Activated T-cell treated with anti-CD3 and anti-CD28 coated beads, Interleukin-2, amount 50 U/mL, for 72 hours (primary cell): ENCODE data around the gene GPSM3. TPM values are rescaled to one million over a fixed set of nuclear protein-coding genes. Genes with fewer than 3 reads are reported as not detected.

Experiments used
- ATAC-seq, 2 donors: fragments of 150-1000 bp; cut with Tn5 transposase; replicated peaks in 1 of 2; 2 replicates each; pipeline ENCODE4 v1.10.0; 2021; ENCODE audit warnings: moderate library complexity in 2 of 2, mild to moderate bottlenecking in 1 of 2
- DNase-seq, 2 donors: peaks; one replicate each; pipeline ENCODE4 v3.0.0; 2021 to 2022; ENCODE audit warnings: mixed read lengths in 1 of 2
- H3K27ac Mint-ChIP-seq: one replicate; pipeline ENCODE4 v1.8.0; 2022; ENCODE audit warnings: mild to moderate bottlenecking, moderate library complexity, mixed read lengths
- H3K27me3 Mint-ChIP-seq: one replicate; pipeline ENCODE4 v1.8.0; 2022; ENCODE audit warnings: low read depth, mixed read lengths
- H3K36me3 Mint-ChIP-seq, 2 donors: one replicate each; pipeline ENCODE4 v1.8.0; 2022; ENCODE audit warnings: mixed read lengths in 2 of 2, mild to moderate bottlenecking in 1 of 2; ENCODE audit not compliant: insufficient read depth in 2 of 2
- H3K4me1 Mint-ChIP-seq: one replicate; pipeline ENCODE4 v1.8.0; 2022; ENCODE audit warnings: low read depth, mixed read lengths
- H3K4me3 Mint-ChIP-seq, 2 donors: one replicate each; pipeline ENCODE4 v1.8.0; 2022; ENCODE audit warnings: mild to moderate bottlenecking in 2 of 2, mixed read lengths in 2 of 2, moderate library complexity in 2 of 2
- H3K9me3 Mint-ChIP-seq, 2 donors: one replicate each; pipeline ENCODE4 v1.8.0; 2022; ENCODE audit warnings: mixed read lengths in 2 of 2
- total RNA-seq, 2 donors: library from RNA; stranded (reverse); gene quantifications; one replicate each; pipeline ENCODE4 v1.2.3, GENCODE V29; 2022

Gene GPSM3, protein sequence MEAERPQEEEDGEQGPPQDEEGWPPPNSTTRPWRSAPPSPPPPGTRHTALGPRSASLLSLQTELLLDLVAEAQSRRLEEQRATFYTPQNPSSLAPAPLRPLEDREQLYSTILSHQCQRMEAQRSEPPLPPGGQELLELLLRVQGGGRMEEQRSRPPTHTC
- 100 to 1,000 TPM; 192 to 213 TPM for total RNA-seq

DNA sequence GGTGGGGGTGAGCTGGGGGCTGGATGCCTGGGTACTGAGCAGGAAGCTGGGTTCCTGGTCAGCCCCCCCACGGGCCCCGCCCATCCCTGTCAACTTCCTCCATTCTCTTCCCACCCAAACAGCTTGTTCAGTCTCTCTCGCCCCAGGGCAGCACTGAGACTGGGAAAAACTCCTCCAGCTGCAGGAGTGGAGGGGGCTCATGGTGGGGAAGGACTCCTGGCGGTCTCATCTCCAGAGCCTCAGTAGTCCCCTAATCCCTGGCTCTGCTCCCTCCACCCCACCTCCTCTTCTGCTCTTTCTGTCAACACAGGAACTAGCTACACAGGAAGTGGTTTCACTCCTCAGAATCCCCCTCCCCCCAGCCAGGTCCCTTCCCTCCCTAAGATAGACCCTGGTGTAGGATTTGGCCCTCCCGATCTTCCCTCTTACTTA lies at the start of gene GPSM3:
GPSM3 (minus strand) TSS at position 36 of the 432 bp plus-strand sequence. CDS start 130 bp downstream, outside the sequence.
- H3K4me3 Mint-ChIP-seq, result peak within 1 kb of the TSS; percentile 94 to 100
- no peaks in the 10 kb centered on the region for H3K27me3 Mint-ChIP-seq
- ATAC-seq, result no peak
- no peaks in the 10 kb centered on the region for H3K9me3 Mint-ChIP-seq
- H3K27ac Mint-ChIP-seq, result peak within 1 kb of the TSS; percentile 93
- peaks cover 70% of the 10 kb centered on the region for H3K4me1 Mint-ChIP-seq
- peaks cover 12 to 13% of the 10 kb centered on the region in 2 donors for H3K36me3 Mint-ChIP-seq
- peak; percentile 48 to 67 for DNase-seq

DNA sequence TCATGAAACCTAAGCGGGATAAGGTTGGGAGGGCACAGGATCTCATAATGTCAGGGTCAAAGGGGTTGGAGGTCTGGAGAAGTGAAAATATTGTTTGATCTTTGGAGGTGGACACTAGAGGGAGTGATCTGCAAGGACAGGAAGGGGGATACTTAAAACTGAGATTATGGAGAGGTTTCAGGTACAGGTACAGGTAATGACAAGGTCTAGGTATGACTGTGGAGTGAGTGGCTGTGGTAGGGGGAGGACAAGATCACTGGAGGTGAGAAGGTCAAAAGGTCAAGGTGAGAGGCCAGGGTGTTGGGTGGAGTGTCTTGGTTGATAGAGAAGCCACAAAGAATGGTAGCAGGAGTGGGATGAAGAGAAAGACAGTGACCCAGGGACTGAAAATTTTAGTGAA lies 48.2 kb upstream of the GPSM3 start:
- H3K27me3 Mint-ChIP-seq, result no peaks in the 10 kb centered on the region
- no peaks in the 10 kb centered on the region for H3K9me3 Mint-ChIP-seq
- DNase-seq (no peak), ATAC-seq (peak in 1 of 2 donors; percentile 14)
- no peaks in the 10 kb centered on the region for H3K36me3 Mint-ChIP-seq
- H3K4me1 Mint-ChIP-seq, result peaks cover 34% of the 10 kb centered on the region
- no peak overlapping the region for H3K27ac Mint-ChIP-seq
- peak overlapping the region in 1 of 2 donors; percentile 3 for H3K4me3 Mint-ChIP-seq

DNA sequence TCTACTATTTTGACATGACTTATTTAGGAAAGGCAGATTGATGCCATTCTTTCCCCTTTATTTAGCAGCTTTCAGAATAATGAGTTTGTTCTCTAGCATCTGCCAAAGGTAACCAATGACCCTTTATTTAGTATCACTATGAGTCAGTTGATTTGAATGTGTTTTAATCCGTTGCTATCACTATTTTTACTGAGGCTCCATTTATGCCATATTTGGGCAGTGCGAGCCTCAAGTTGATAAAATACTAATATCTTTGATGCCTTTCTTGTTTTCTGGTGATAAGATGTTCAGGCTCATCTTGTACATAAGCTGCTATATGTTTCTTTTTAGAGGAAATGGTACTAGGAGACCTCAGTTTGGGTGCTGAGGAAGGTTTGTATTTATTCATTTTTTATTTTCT lies 47.0 kb upstream of the GPSM3 start:
- ATAC-seq (no peak), DNase-seq (no peak)
- no peaks in the 10 kb centered on the region for H3K9me3 Mint-ChIP-seq
- H3K27me3 Mint-ChIP-seq, result no peaks in the 10 kb centered on the region
- peak overlapping the region; percentile 22 for H3K27ac Mint-ChIP-seq
- no peak overlapping the region for H3K4me3 Mint-ChIP-seq
- no peaks in the 10 kb centered on the region for H3K36me3 Mint-ChIP-seq
- H3K4me1 Mint-ChIP-seq, result peaks cover 26% of the 10 kb centered on the region

DNA sequence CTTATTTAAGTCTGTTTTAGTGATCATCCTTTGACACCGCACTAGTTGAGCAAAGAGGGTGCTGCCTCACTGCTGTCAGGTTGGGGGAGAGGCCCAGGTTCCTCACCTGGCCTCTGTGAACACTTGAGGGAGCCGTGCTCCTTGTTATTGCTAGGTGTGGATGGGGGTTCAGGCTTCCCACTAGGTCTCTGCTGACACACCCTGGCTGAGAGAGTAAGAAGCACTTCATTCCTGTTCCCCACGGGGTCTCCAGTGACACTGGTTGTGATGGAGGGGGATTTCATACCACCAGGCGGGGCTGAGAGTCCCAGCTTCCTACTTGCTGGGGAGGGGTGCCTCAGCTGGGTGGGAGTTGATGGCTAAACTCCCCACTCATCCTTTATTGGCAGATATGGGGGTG lies 42.5 kb upstream of the GPSM3 start:
- no peak overlapping the region for H3K27ac Mint-ChIP-seq
- DNase-seq (no peak), ATAC-seq (no peak)
- no peak overlapping the region for H3K4me3 Mint-ChIP-seq
- H3K27me3 Mint-ChIP-seq, result no peaks in the 10 kb centered on the region
- H3K9me3 Mint-ChIP-seq, result no peaks in the 10 kb centered on the region
- H3K4me1 Mint-ChIP-seq, result no peaks in the 10 kb centered on the region
- H3K36me3 Mint-ChIP-seq, result no peaks in the 10 kb centered on the region

DNA sequence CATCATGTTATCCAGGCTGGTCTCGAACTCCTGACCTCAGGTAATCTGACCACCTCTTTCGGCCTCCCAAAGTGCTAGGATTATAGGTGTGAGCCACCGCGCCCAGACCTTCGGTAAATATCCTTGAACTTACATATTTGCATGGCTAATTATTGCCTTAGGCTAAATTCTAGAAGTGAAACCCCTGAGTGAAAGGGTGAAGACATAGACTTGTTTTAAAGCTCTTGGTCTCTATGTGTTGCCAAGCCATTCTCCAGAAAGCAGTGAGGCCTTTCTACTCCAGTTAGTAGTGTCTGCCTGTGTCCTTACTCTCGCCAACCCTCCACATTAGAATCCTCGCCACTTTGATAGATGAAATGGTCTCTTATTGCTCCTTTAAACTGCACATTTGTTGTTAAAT lies 34.0 kb upstream of the GPSM3 start:
- Mint-ChIP-seq H3K4me1 (peaks cover 8% of the 10 kb centered on the region), H3K4me3 (no peak overlapping the region), H3K27me3 (no peaks in the 10 kb centered on the region), H3K36me3 (no peaks in the 10 kb centered on the region), H3K27ac (no peak overlapping the region), H3K9me3 (no peaks in the 10 kb centered on the region)
- ATAC-seq (no peak), DNase-seq (no peak)

DNA sequence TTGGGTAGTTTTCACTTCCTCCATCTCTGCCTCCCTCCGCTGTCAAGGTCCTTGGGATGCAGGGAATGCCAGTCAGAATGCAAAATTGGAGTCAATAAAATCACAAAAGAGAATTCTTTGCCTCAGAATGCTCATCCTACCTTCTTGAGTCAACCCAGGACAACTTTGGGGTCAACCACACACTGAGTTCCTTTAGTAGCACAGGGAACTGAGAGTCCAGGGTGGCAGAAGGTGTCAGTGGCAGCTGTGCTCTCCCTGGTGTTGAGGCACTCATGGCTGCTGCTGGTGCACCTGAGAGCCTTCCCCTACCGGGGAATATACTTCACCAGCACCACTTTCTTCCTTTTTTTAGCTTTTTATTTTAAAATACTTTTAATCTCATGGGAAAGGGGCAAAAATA lies 32.3 kb upstream of the GPSM3 start:
- H3K36me3 Mint-ChIP-seq, result no peaks in the 10 kb centered on the region
- ATAC-seq, result no peak
- H3K4me1 Mint-ChIP-seq, result peaks cover 8% of the 10 kb centered on the region
- H3K27me3 Mint-ChIP-seq, result no peaks in the 10 kb centered on the region
- H3K9me3 Mint-ChIP-seq, result no peaks in the 10 kb centered on the region
- H3K4me3 Mint-ChIP-seq, result no peak overlapping the region
- no peak overlapping the region for H3K27ac Mint-ChIP-seq
- DNase-seq, result no peak

DNA sequence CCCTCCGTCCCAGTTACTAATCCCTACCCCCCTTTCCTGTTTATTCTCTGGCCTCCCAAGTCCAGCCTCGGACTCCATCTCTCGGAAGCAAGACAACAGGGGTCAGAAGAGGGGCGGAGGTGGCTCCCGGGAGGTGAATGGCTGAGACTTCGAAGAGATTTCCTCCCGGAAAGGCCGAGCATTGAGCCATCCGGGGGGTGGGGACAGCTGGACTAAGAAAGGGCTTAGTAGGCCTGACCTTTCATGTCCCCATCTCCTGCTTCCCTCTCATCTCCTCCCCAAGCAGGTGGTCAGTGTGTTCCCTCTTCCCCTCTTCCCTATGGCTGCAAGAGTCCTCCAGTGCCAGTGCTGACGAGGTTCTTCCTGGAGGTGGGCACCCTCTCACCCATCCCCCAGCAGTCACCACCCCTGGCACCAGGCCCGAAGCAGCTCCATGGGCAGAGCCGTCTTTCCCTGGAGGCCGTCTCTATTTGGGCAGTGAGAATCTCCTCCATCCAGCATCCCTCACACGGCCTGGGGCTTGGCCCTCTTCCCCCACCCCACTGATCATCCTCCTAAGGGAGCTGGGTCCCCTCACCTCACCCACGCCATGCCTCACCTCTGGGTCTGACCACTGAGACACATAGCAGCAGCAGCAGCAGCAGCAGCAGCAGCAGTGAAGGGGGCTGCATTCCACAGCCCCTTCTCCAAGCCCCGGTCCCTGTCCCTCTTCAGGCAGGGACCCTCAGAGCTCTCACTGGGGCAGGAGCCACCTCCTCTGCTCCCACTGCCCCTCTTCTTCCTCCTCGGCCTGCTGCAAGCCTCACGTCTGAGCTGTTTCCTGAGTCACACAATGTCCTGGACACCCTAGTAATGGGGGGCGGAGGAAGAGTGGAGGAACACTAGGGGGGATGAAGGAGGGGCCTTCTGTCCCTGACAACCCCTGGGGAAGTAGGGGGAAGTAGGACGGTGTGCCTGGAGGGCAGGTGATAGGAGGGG lies 31.1 kb upstream of the GPSM3 start, which contains the start of gene NOTCH4:
NOTCH4 (minus strand) TSS at position 810 of the 978 bp plus-strand sequence; CDS start at position 671, 139 bp downstream.
- H3K4me1 Mint-ChIP-seq, result peaks cover 8% of the 10 kb centered on the region
- H3K27me3 Mint-ChIP-seq, result no peaks in the 10 kb centered on the region
- no peak within 1 kb of the TSS for H3K4me3 Mint-ChIP-seq
- H3K9me3 Mint-ChIP-seq, result no peaks in the 10 kb centered on the region
- no peaks in the 10 kb centered on the region for H3K36me3 Mint-ChIP-seq
- no peak for ATAC-seq
- no peak for DNase-seq
- no peak within 1 kb of the TSS for H3K27ac Mint-ChIP-seq

DNA sequence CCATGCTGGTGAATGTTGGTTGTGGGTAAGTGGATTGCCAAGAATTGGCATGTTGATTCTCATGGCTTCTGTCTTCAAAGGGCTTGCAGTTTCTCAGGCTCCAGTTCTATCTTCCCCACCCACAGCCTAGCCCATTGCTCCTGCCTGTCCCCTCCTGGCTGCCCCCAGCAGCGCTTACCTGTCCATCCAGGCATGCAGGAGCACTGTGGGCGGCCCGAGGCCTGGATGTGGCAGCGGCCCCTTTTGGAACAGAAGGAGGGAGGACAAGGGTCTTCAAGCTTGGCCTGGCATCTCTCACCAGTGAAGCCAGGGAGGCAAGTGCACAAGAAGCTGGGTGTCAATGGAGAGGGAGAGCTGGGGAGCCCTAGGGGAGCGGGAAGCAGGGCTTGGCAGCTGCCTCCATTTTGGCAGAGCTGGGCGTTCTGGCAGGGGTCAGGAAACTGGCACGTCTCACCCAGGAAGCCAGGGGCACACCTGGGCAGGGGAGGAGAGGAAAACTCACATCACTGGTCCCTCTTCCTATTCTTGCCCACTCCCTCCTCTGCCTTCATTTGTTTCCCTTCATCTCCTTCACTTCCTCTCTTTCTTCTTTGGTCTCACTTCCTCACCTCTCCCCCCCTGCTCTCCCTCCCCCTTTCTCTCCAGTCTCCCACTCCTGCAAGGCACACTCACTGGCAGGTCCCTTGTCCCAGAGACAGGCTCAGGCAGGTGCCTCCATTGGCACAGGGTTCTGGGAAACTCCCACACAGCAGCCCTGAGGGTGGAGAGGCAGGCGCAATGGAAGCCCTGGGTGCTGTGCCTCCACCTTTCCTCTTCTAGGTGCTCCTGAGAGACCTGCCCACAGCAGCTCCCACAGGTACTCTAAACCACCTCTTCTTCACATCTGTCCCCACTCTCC lies 30.1 kb upstream of the GPSM3 start:
- no peaks in the 10 kb centered on the region for H3K36me3 Mint-ChIP-seq
- DNase-seq, result no peak
- no peak for ATAC-seq
- no peaks in the 10 kb centered on the region for H3K27me3 Mint-ChIP-seq
- H3K4me3 Mint-ChIP-seq, result no peak overlapping the region
- H3K4me1 Mint-ChIP-seq, result peaks cover 8% of the 10 kb centered on the region
- H3K9me3 Mint-ChIP-seq, result no peaks in the 10 kb centered on the region
- no peak overlapping the region for H3K27ac Mint-ChIP-seq

DNA sequence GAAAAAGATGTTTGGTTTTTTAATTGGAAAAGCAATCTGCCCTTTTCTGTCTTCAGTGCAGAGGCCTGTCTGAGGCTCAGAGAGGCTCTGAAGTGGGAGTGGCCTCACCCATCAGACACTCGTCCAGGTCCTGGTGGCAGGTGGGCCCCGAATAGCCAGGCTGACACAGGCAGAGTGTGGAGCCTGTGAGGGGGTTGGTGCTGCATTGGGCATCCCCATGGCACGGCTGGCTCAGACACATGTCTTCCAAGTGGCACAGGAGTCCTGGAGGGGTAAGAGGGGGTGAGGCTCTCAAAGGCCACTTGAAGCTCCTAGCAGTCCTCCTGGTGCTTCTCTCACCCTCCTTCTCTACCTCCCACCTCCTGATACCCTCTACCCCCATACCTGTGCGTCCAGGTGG lies 27.6 kb upstream of the GPSM3 start:
- ATAC-seq, result no peak
- H3K27me3 Mint-ChIP-seq, result no peaks in the 10 kb centered on the region
- H3K27ac Mint-ChIP-seq, result no peak overlapping the region
- H3K36me3 Mint-ChIP-seq, result no peaks in the 10 kb centered on the region
- no peak overlapping the region for H3K4me3 Mint-ChIP-seq
- no peaks in the 10 kb centered on the region for H3K9me3 Mint-ChIP-seq
- peaks cover 8% of the 10 kb centered on the region for H3K4me1 Mint-ChIP-seq
- DNase-seq, result no peak

DNA sequence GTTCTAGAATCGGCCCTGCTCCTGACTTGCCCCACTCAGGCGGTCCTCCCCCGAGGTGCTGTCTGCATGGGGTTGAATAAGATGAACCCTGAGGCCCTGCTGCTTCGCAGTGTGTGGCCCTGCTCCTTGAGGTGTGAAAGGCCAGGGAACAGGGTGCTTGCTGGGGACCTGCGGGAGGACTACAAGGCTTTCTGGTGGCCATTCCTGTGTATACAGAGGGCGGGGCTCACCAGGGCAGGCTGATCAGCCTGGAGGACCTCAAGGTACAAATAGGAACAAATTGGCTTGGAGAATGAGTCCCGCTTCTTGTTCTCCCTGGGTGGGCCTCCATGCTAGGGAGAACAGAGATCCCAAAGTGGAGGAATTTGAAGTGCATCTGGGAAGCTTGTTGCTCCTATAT lies 25.7 kb upstream of the GPSM3 start:
- no peak for DNase-seq
- H3K4me3 Mint-ChIP-seq, result no peak overlapping the region
- peaks cover 8% of the 10 kb centered on the region for H3K4me1 Mint-ChIP-seq
- H3K36me3 Mint-ChIP-seq, result no peaks in the 10 kb centered on the region
- no peak overlapping the region for H3K27ac Mint-ChIP-seq
- no peak for ATAC-seq
- H3K27me3 Mint-ChIP-seq, result no peaks in the 10 kb centered on the region
- no peaks in the 10 kb centered on the region for H3K9me3 Mint-ChIP-seq

DNA sequence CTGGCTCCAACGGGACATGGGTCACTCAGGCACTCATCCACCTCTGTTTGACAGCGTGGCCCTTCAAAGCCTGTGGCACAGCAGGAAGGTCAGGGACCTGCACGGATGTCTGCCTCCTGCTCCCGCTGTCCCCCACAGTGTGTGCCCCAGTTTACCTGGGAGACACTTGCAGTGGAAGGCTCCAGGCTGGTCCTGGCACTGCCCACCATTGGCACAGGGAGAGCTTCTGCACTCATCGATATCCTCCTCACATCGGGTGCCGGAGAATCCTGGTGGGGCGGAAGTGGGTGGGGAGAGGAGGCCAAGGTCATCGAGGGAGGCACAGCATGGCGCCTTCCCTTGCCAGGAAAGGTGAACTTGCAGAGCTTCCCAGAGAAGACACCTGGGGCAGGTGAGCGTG lies 24.6 kb upstream of the GPSM3 start:
- no peaks in the 10 kb centered on the region for H3K36me3 Mint-ChIP-seq
- no peaks in the 10 kb centered on the region for H3K4me1 Mint-ChIP-seq
- ATAC-seq (no peak), DNase-seq (no peak)
- H3K27ac Mint-ChIP-seq, result no peak overlapping the region
- H3K27me3 Mint-ChIP-seq, result no peaks in the 10 kb centered on the region
- no peaks in the 10 kb centered on the region for H3K9me3 Mint-ChIP-seq
- no peak overlapping the region for H3K4me3 Mint-ChIP-seq

DNA sequence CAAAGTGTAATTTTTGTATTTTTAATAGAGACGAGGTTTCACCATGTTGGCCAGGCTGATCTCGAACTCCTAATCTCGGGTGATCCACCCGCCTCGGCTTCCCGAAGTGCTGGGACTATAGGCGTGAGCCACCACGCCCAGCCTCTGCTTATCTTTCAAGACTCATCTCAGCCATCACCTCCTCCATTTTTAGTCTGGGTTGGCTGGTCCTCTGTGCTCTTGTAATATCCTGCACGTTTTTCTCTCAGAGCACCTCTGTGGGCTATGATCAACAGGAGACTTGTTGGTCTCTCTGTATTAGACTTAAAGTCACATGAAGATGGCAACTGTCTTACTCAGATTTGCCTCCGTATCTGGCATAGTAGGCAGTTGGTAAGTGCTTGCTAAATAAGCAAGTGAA lies 23.8 kb upstream of the GPSM3 start:
- DNase-seq, result no peak
- H3K9me3 Mint-ChIP-seq, result no peaks in the 10 kb centered on the region
- no peaks in the 10 kb centered on the region for H3K4me1 Mint-ChIP-seq
- H3K27me3 Mint-ChIP-seq, result no peaks in the 10 kb centered on the region
- no peak overlapping the region for H3K4me3 Mint-ChIP-seq
- no peak overlapping the region for H3K27ac Mint-ChIP-seq
- H3K36me3 Mint-ChIP-seq, result no peaks in the 10 kb centered on the region
- ATAC-seq, result no peak

DNA sequence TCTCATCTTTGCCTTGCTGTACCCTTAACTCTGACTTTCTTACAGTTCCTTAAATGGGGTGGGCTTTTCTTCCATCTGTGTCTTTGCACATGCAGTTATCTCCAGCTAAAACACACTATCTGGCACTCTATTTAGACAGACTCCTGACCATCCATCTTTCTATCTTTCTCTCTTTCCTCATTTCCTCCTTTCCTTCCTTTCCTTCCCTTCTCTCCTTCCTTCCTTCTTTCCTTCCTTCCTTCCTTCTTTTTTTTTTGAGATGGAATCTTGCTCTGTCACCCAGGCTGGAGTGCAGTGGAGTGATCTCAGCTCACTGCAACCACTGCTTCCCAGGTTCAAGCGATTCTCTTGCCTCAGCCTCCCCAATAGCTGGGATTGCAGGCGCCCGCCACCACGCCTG lies 23.2 kb upstream of the GPSM3 start:
- Mint-ChIP-seq H3K27me3 (no peaks in the 10 kb centered on the region), H3K4me1 (no peaks in the 10 kb centered on the region), H3K4me3 (no peak overlapping the region), H3K36me3 (no peaks in the 10 kb centered on the region), H3K9me3 (no peaks in the 10 kb centered on the region), H3K27ac (no peak overlapping the region)
- DNase-seq (no peak), ATAC-seq (no peak)
